ENCODE data around the gene KIT. TPM values are rescaled to one million over a fixed set of nuclear protein-coding genes. Genes with fewer than 3 reads are reported as not detected.

Gene KIT
- total and polyA plus RNA-seq, 2 of the 4 experiments (the other 2 are of a cell fraction), result 3.3 to 5.9 TPM

DNA sequence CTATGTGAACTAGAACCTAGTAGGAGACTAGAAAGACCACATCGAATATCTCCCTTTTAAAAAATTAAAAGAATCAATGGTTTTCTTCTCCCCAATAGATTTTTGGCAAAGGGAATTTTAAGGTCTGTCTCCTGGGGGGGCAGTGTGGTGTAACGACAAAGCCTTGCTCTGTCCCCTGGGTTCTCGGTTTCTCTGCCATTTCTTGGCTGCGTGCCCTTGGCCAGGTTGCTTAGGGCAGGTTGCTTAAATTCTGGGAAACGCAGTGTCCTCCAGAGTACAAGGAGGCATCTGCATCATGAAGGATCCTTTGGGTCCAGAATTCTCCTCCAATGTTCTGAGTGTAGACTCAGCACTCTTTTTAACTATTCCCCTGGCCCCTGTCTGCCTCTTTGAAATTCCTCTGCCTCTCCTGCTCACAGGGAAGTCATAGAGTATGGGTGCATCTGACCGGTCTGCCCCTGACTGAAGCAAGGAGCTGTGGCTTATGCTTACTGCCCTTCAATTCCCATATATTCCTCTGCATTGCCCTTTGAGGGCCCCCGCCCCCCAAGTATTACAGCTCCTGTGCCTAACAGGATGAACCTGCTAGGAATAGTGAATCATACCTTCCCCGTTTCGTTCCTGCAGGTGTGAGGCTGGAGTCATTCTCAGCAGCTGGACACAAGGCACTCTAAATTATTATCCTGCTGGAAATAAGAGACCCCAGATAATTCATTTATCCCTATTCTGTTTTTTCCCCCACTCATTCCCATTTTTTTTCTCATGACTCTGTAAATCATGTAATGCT is 2.2 kb downstream of the KIT start:
- dilution Hi-C loops (cut with HindIII; ENCODE audit: low sequenced_read_pairs, unreplicated experiment) (no loop called here), in situ Hi-C loops (cut with MboI; ENCODE audit: low sequenced_read_pairs) (no loop called here), intact Hi-C loops (cut with micrococcal nuclease) (loop anchor here (2.0 to 5.0 kb wide), 5 partner anchors 117 to 338 kb away; no protein-coding TSS in a partner anchor)
- H2BK120ac ChIP-seq (ENCODE audit: low read depth, low read length), result peak overlapping the region; percentile 75
- DNase-seq (no peak), ATAC-seq (ENCODE audit: low read depth) (no peak)
- peak overlapping the region; percentile 10 to 41; a peak in 2 of 4 replicates for H4K8ac ChIP-seq (ENCODE audit: low read depth in 2 of 2, low read length in 2 of 2)
- peaks cover 4% of the 10 kb centered on the region; the same call in 1 of the 2 replicates for H4K20me1 ChIP-seq (ENCODE audit: insufficient read depth, low read length)
- H3K4ac ChIP-seq (ENCODE audit: low read depth, low read length), result peak overlapping the region; percentile 71
- H3K9me1 ChIP-seq (ENCODE audit: insufficient read depth, low read length), result peaks cover 7% of the 10 kb centered on the region
- H3K27me3 ChIP-seq (ENCODE audit: control insufficient read depth, insufficient read depth, low read length), result peaks cover 16% of the 10 kb centered on the region
- ChIA-PET CTCF (interaction anchor here (1.0 kb wide), 2 partner anchors 120 to 300 kb away, joined by 3 read pairs; no protein-coding TSS in a partner anchor), POLR2A (ENCODE audit: unreplicated experiment) (no interaction called here)
- H2AK5ac ChIP-seq (ENCODE audit: low read depth, low read length), result peak overlapping the region; percentile 46; the same call in 1 of the 2 replicates
- H2AFZ ChIP-seq (replicated peaks; ENCODE audit: low read length, poor library complexity), result no peak overlapping the region
- H3K18ac ChIP-seq (ENCODE audit: low read depth, low read length), result peak overlapping the region; percentile 32
- H3K9me3 ChIP-seq (ENCODE audit: control insufficient read depth, insufficient read depth, low read length), result no peaks in the 10 kb centered on the region
- peaks cover 16% of the 10 kb centered on the region for H3K4me1 ChIP-seq (ENCODE audit: control insufficient read depth, insufficient read depth, low read length)
- no peaks in the 10 kb centered on the region for H3K36me3 ChIP-seq (ENCODE audit: control insufficient read depth, insufficient read depth, low read length)
- no peak overlapping the region for H2BK5ac ChIP-seq (ENCODE audit: low read depth, low read length, poor library complexity, severe bottlenecking)
- H3K79me1 ChIP-seq (ENCODE audit: low read depth in 1 of 2, low read length in 2 of 2), result peaks cover 18 to 40% of the 10 kb centered on the region in 2 experiments; a peak in 3 of 4 replicates
- H3K14ac ChIP-seq (replicated peaks; ENCODE audit: low read depth, low read length), result peak overlapping the region; percentile 35; the same call in 1 of the 2 replicates
- peak overlapping the region; percentile 32; the same call in 1 of the 2 replicates for H3K27ac ChIP-seq (ENCODE audit: insufficient read depth, low read length)
- no TSS peak for BruUV-seq (replicated peaks)
- H3K4me3 ChIP-seq (ENCODE audit: insufficient read depth, low read depth, low read length), result peak overlapping the region; percentile 74
- peak overlapping the region; percentile 72 for H2BK20ac ChIP-seq (ENCODE audit: low read depth, low read length)
- H3K56ac ChIP-seq (ENCODE audit: extremely low read depth, insufficient read depth, low read length), result no peak overlapping the region
- no peak overlapping the region for H2AK9ac ChIP-seq (replicated peaks; ENCODE audit: low read depth, low read length, poor library complexity)
- peak overlapping the region; percentile 13 for H4K91ac ChIP-seq (ENCODE audit: insufficient read depth, low read depth, low read length)
- peak overlapping the region; percentile 91 for H3K23ac ChIP-seq (ENCODE audit: low read depth, low read length)
- peak overlapping the region; percentile 83 for H3K9ac ChIP-seq (ENCODE audit: low read depth, low read length)
- WGBS, 2 experiments (ENCODE audit: extremely low coverage in 2 of 2, insufficient read length in 1 of 2), result 74% methylated on average over 4 of the region's 9 CpGs; no CpG with 5 or more reads in 1 of the 2 experiments
- peak overlapping the region; percentile 28 for H4K5ac ChIP-seq (ENCODE audit: low read depth, low read length)
- H2BK15ac ChIP-seq (ENCODE audit: low read depth, low read length), result peak overlapping the region; percentile 15; the same call in 2 of the 3 replicates
- peak overlapping the region; percentile 71 for H3K4me2 ChIP-seq (ENCODE audit: low read depth, low read length)
- no peak for TF ChIP-seq CEBPB (IDR thresholded peaks at IDR 0.05; ENCODE audit: low read depth, low read length)
- TF ChIP-seq CHD1 (IDR thresholded peaks at IDR 0.05; ENCODE audit: low read depth, low read length), result no peak
- TF ChIP-seq RCOR1 (IDR thresholded peaks at IDR 0.05; ENCODE audit: insufficient replicate concordance, low read length), result no peak
- TF ChIP-seq NFE2L2 (IDR thresholded peaks at IDR 0.05; ENCODE audit: low read depth, low read length), result no peak
- no peak for TF ChIP-seq MXI1 (IDR thresholded peaks at IDR 0.05; ENCODE audit: borderline replicate concordance, low read depth, low read length)
- no peak for TF ChIP-seq RAD21 (IDR thresholded peaks at IDR 0.05; ENCODE audit: low read length)
- no peak for TF ChIP-seq SMC3 (IDR thresholded peaks at IDR 0.05; ENCODE audit: low read depth, low read length)
- no peak for TF ChIP-seq MAZ (IDR thresholded peaks at IDR 0.05; ENCODE audit: borderline replicate concordance, low read depth, low read length)
- no peak for TF ChIP-seq ELK1 (IDR thresholded peaks at IDR 0.05; ENCODE audit: borderline replicate concordance, low read depth, low read length)
- no peak for TF ChIP-seq BHLHE40 (IDR thresholded peaks at IDR 0.05; ENCODE audit: low read depth, low read length)
- TF ChIP-seq CTCF (conservative IDR thresholded peaks at IDR 0.05; ENCODE audit: low read depth, low read length), result no peak
- no peak for TF ChIP-seq MAFK (IDR thresholded peaks at IDR 0.05; ENCODE audit: low read depth, low read length)
- no peak for TF ChIP-seq USF2 (IDR thresholded peaks at IDR 0.05; ENCODE audit: low read depth, low read length)

Measured in IMR-90 (cell line).